ENCODE results near the gene E2F4. TPM values are rescaled to one million over a fixed set of nuclear protein-coding genes. Genes with fewer than 3 reads are reported as not detected.
A peak's percentile ranks its signal among the peaks of the same experiment; 100 is the strongest.

The E2F4 gene
- total and polyA plus RNA-seq, 9 of the 15 experiments (the other 6 are each of a cell fraction or from before 2014, with no cell fraction given), result 9.7 to 139 (median 106) TPM

DNA sequence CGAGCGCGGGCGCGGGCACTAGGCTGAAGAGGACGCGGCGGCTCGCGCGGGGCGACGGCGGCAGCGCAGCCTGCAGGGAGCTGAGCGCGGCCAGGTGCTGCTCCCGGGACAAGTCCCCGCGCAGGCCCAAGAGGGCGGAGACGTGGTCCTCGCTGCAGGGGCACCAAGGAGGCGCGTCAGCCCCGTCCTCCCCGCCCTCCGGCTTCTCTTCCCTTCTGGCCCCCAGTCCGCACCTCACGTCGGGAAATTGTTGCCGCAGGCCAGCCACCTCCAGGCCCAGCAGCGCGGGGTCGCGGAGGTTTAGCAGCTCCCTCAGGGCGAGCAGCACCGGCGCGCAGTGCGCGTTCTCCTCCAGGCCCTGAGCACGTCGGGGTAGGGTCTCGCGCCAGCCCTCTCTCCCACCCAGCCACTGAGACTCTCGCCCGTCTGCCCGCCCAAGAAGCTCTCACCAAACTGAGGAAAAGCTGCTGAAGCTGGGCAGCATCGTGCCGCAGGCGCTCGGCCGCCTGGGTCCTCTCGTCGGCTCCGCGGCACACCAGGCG is 7.4 kb upstream of the E2F4 start:
- in situ Hi-C loops (cut with MboI) (no loop called here), intact Hi-C loops (cut with micrococcal nuclease) (loop anchor here (10.0 kb wide), 2 partner anchors 170 to 230 kb away; no protein-coding TSS in a partner anchor)
- WGBS (ENCODE audit: insufficient coverage, low coverage, missing lambda C conversion rate), result 50% methylated on average over 39 of the region's 59 CpGs
- H3K4me2 ChIP-seq (ENCODE audit: insufficient read depth, low read length), result peak overlapping the region; percentile 99; the same call in 1 of the 2 replicates
- no peak overlapping the region for H3K27ac ChIP-seq (ENCODE audit: extremely low read depth, low read depth, low read length)
- peaks cover 13 to 47% of the 10 kb centered on the region in 2 experiments for H3K4me1 ChIP-seq (replicated peaks in 1 of 2; ENCODE audit: control insufficient read depth in 2 of 2, insufficient read depth in 2 of 2, low read length in 2 of 2)
- peaks cover 11% of the 10 kb centered on the region for H4K20me1 ChIP-seq (replicated peaks; ENCODE audit: control insufficient read depth, insufficient read depth, low read length)
- peak overlapping the region; percentile 61 for H3K4me3 ChIP-seq
- DNase-seq (ENCODE audit: extremely low read depth in 1 of 4, low spot score in 3 of 4) (no peak), ATAC-seq (no peak), FAIRE-seq (no peak)
- H3K27me3 ChIP-seq (ENCODE audit: control insufficient read depth in 2 of 2, insufficient read depth in 2 of 2, low read length in 2 of 2), result no peaks in the 10 kb centered on the region
- H2AFZ ChIP-seq (ENCODE audit: low read depth, low read length), result peak overlapping the region; percentile 91
- H3K36me3 ChIP-seq (ENCODE audit: control insufficient read depth, insufficient read depth, low read length), result no peaks in the 10 kb centered on the region
- H3K9ac ChIP-seq (ENCODE audit: insufficient read depth in 1 of 2, low read depth in 2 of 2, low read length in 2 of 2), result peak overlapping the region in 1 of 2 experiments; percentile 97; a peak in 2 of 4 replicates
- ChIA-PET CTCF (ENCODE audit: low intra/inter-chr PET ratio) (interaction anchor here (0.6 to 1.4 kb wide), 4 partner anchors 29 to 207 kb away, joined by 3 to 5 read pairs (median 4); partner anchors contain the start of gene FHOD1), POLR2A (interaction anchor here (0.5 to 1.3 kb wide), 5 partner anchors 8 to 218 kb away, joined by 3 to 4 read pairs (median 3); no protein-coding TSS in a partner anchor)
- BruUV-seq (replicated peaks), result no TSS peak
- peaks cover 14% of the 10 kb centered on the region for H3K79me2 ChIP-seq (ENCODE audit: control insufficient read depth, insufficient read depth, low read length)
- no peaks in the 10 kb centered on the region for H3K9me1 ChIP-seq (ENCODE audit: control insufficient read depth, insufficient read depth, low read length)
- TF ChIP-seq FIP1L1 (IDR thresholded peaks at IDR 0.05; ENCODE audit: low read depth, low read length, poor library complexity, severe bottlenecking) (peak; percentile 2), RFX1 (IDR thresholded peaks at IDR 0.05) (no peak)
- no peaks in the 10 kb centered on the region for H3K9me3 ChIP-seq (replicated peaks; ENCODE audit: control insufficient read depth, insufficient read depth, low read depth, low read length)

DNA sequence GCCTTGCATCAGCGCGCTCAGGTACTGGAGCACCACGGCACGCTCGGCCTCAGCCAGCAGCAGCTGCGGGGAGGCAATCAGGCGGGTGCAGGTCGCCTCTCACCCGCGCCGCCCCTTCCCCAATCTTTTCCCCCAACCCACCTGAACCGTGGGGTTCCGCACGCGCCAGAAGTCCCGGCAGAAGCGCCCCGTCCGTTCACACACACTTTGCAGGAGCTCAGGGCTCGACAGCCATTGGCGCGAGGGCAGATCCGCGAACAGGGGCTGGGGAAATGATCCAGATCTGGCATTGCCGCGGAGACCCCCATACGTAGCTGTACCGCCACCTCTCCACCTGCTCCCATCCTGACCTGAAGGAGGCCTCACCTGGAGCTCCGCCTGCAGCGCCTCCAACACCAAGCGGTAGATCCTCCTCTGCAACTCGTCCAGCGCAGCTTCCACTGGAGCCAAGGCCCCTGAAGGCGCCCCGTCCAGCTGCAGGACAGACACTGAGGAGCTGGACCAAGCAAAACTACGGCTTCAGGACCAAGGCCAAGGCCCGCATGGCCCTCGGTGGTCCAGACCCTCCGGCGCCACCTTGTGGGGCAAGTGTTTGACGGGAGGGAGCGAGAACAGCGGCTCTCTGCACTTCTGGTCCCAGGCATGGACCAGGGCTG is 6.8 kb upstream of the E2F4 start:
- intact Hi-C loops (cut with micrococcal nuclease), result loop anchor here (10.0 kb wide), 2 partner anchors 170 to 230 kb away; no protein-coding TSS in a partner anchor
- Histone ChIP-seq H3K9me1 (ENCODE audit: control insufficient read depth, insufficient read depth, low read length) (no peaks in the 10 kb centered on the region), H3K79me2 (ENCODE audit: control insufficient read depth, insufficient read depth, low read length) (peaks cover 14% of the 10 kb centered on the region), H3K9me3 (replicated peaks; ENCODE audit: control insufficient read depth, insufficient read depth, low read depth, low read length) (no peaks in the 10 kb centered on the region), H3K4me1 (replicated peaks in 1 of 2; ENCODE audit: control insufficient read depth in 2 of 2, insufficient read depth in 2 of 2, low read length in 2 of 2) (peaks cover 19 to 47% of the 10 kb centered on the region in 2 experiments), H3K27ac (ENCODE audit: extremely low read depth, low read depth, low read length) (no peak overlapping the region), H3K4me2 (ENCODE audit: insufficient read depth, low read length) (no peak overlapping the region; the same call in 1 of the 2 replicates), H3K4me3 (no peak overlapping the region), H3K36me3 (ENCODE audit: control insufficient read depth, insufficient read depth, low read length) (no peaks in the 10 kb centered on the region), H2AFZ (ENCODE audit: low read depth, low read length) (no peak overlapping the region), H3K9ac (ENCODE audit: insufficient read depth in 1 of 2, low read depth in 2 of 2, low read length in 2 of 2) (no peak overlapping the region), H4K20me1 (replicated peaks; ENCODE audit: control insufficient read depth, insufficient read depth, low read length) (peaks cover 11% of the 10 kb centered on the region), H3K27me3 (ENCODE audit: control insufficient read depth in 2 of 2, insufficient read depth in 2 of 2, low read length in 2 of 2) (no peaks in the 10 kb centered on the region)
- peak; percentile 82 for ATAC-seq
- WGBS (ENCODE audit: insufficient coverage, low coverage, missing lambda C conversion rate), result 44% methylated on average over 36 of the region's 43 CpGs
- peak; percentile 65 to 94 (median 74) for DNase-seq (ENCODE audit: extremely low read depth in 1 of 4, low spot score in 3 of 4)
- BruUV-seq (replicated peaks), result no TSS peak
- in situ Hi-C loops (cut with MboI), result no loop called here
- ChIA-PET POLR2A (interaction anchor here (0.5 to 1.3 kb wide), 6 partner anchors 9 to 276 kb away, joined by 3 to 4 read pairs (median 3); no protein-coding TSS in a partner anchor), CTCF (ENCODE audit: low intra/inter-chr PET ratio) (interaction anchor here (0.6 to 1.4 kb wide), 6 partner anchors 26 to 206 kb away, joined by 3 to 7 read pairs (median 4); partner anchors contain the start of gene FHOD1)
- peak; percentile 95 for FAIRE-seq
- TF ChIP-seq RBBP5 (IDR thresholded peaks at IDR 0.05; ENCODE audit: borderline replicate concordance, insufficient read depth, low read length, poor library complexity, severe bottlenecking) (no peak), CCAR2 (IDR thresholded peaks at IDR 0.05; ENCODE audit: low read depth, low read length) (no peak), SMARCA5 (IDR thresholded peaks at IDR 0.05) (no peak), CC2D1A (IDR thresholded peaks at IDR 0.05) (peak; percentile 56; the same call in 1 of the 2 replicates), HCFC1 (IDR thresholded peaks at IDR 0.05; ENCODE audit: low read depth, low read length) (peak; percentile 55), JUN (IDR thresholded peaks at IDR 0.05; ENCODE audit: borderline replicate concordance, low read depth, low read length) (peak; percentile 55; the same call in 1 of the 2 replicates), JUN (CRISPR knock-in tag; IDR thresholded peaks at IDR 0.05; ENCODE audit: borderline replicate concordance) (no peak; the same call in 1 of the 2 replicates), ZNF449 (CRISPR knock-in tag; IDR thresholded peaks at IDR 0.05) (no peak), PML (IDR thresholded peaks at IDR 0.05; ENCODE audit: low read length) (no peak), ARID1B (IDR thresholded peaks at IDR 0.05) (peak; percentile 29; the same call in 1 of the 2 replicates), NFE2 (IDR thresholded peaks at IDR 0.05; ENCODE audit: low read depth) (no peak), GTF2F1 (IDR thresholded peaks at IDR 0.05; ENCODE audit: low read depth, low read length) (no peak)
